ENCODE results near the gene FADS6.

- TF ChIP-seq CTCF (IDR thresholded peaks at IDR 0.05; ENCODE audit: low read depth, low read length) = no peak
- no peak for TF ChIP-seq EZH2phosphoT487 (IDR thresholded peaks at IDR 0.05; ENCODE audit: low read depth)
Measured at GRCh38 chr17:74842599-74843351, 50.7 kb downstream of the FADS6 start.
